WERI-Rb-1 (cell line): ENCODE measurements around the gene SYNE4.

Source experiments
- DNase-seq: peaks from one replicate; pipeline ENCODE4 v3.0.0-alpha.2; 2020
- H3K27ac ChIP-seq: fragments of 250-450 bp; sonication (Bioruptor Pico); 2 replicates; pipeline ENCODE4 v1.5.1; 2020; ENCODE audit warnings: mild to moderate bottlenecking, moderate library complexity
- H3K27me3 ChIP-seq: fragments of 250-450 bp; sonication (Bioruptor Pico); 2 replicates; pipeline ENCODE4 v1.5.1; 2021; ENCODE audit warnings: mild to moderate bottlenecking, low read depth, moderate library complexity; ENCODE audit not compliant: insufficient read depth, severe bottlenecking
- H3K36me3 ChIP-seq: fragments of 250-450 bp; sonication (Bioruptor Pico); 2 replicates; pipeline ENCODE4 v1.5.1; 2020; ENCODE audit warnings: mild to moderate bottlenecking, moderate library complexity
- H3K4me3 ChIP-seq: 2 replicates; pipeline ENCODE4 v1.5.1; 2011; ENCODE audit warnings: low read depth, mild to moderate bottlenecking, control low read depth, low read length
- H3K9me3 ChIP-seq: fragments of 250-450 bp; sonication (Bioruptor Pico); 2 replicates; pipeline ENCODE4 v1.5.1; 2021; ENCODE audit warnings: mild to moderate bottlenecking, moderate library complexity; ENCODE audit not compliant: severe bottlenecking
- CTCF ChIP-seq: IDR thresholded peaks from 2 replicates; pipeline ENCODE4 v1.5.1; 2011; ENCODE audit warnings: low read depth, mild to moderate bottlenecking, control low read depth, inconsistent platforms, low read length

The SYNE4 gene

DNA sequence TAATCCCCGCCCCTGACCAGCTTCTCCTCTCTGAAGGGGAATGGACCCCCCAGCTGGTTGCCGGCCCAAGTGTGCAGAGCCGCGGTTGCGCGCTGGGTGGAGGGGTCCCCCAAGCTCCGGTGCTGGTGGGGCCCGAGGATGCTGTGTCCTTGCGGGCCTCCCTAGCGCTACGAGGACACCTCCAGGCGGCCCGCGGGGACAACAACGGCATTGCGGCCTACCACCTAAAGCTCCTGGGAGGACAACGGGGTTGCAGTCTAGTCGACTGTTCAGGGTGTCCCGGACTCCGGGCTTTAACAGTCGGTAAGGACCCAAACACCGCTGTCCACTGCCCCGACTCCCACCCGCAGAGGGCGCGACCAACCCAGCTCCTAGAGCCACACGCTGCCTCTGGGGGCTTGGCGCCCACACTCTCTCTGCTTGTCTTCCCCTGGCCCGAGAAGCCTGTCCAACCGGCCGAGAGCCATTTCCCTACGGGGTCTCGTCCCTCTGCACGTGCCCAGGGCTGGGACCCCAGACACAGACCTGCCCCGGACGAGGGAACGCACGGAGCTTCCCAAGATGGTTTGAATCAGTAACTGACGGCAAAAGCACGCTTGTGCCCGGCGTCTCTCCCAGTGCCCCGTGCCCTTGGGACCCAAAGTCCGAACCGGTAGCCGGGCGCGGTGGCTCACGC, 14.6 kb downstream of the SYNE4 start:
- peak; percentile 29; the same call in 1 of the 2 replicates for TF ChIP-seq CTCF
- peaks cover 20% of the 10 kb centered on the region for H3K36me3 ChIP-seq
- H3K4me3 ChIP-seq: no peak overlapping the region
- H3K9me3 ChIP-seq: no peaks in the 10 kb centered on the region
- no peaks in the 10 kb centered on the region for H3K27me3 ChIP-seq
- peak overlapping the region; percentile 83; the same call in 1 of the 2 replicates for H3K27ac ChIP-seq
- no peak for DNase-seq

DNA sequence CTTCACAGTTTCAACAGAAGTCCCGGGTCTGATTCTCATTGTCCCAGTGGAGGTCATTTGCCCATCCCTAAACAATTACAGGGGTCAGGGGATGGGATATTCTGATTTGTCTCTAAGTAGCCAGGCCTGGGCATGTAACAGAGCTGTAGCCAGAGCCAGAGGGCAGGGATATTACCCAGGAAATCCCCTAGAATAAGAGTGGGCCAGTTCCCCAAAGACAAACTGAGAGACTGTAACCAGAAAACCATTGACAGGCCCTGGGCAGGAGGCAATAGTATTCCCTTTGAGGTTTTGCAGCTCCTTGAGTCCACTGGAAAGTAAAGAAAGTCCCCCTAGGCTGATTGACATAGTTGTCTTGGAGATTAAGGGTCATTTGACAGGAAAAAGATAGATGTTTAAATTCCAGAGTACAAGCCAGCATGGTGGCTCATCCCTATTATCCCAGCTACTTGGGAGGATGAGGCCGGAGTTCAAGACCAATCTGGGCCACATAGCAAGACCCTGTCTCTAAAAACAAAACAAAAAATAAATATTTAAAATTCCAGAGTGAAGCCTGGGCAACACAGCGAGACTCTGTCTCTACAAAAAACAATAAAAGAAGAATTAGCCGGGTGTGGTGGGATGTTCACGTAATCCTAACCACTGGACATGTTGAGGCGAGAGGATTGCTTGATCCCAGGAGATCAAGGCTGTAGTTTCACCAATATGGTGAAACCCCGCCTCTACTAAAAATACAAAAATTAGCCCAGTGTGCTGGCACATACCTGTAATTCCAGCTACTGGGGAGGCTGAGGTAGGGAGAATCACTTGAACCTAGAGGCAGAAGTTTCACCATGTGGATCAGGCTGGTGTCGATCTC, 15.5 kb downstream of the SYNE4 start:
- Histone ChIP-seq H3K36me3 (peaks cover 13% of the 10 kb centered on the region), H3K9me3 (no peaks in the 10 kb centered on the region), H3K4me3 (no peak overlapping the region), H3K27me3 (no peaks in the 10 kb centered on the region), H3K27ac (no peak overlapping the region)
- no peak for DNase-seq
- no peak for TF ChIP-seq CTCF

DNA sequence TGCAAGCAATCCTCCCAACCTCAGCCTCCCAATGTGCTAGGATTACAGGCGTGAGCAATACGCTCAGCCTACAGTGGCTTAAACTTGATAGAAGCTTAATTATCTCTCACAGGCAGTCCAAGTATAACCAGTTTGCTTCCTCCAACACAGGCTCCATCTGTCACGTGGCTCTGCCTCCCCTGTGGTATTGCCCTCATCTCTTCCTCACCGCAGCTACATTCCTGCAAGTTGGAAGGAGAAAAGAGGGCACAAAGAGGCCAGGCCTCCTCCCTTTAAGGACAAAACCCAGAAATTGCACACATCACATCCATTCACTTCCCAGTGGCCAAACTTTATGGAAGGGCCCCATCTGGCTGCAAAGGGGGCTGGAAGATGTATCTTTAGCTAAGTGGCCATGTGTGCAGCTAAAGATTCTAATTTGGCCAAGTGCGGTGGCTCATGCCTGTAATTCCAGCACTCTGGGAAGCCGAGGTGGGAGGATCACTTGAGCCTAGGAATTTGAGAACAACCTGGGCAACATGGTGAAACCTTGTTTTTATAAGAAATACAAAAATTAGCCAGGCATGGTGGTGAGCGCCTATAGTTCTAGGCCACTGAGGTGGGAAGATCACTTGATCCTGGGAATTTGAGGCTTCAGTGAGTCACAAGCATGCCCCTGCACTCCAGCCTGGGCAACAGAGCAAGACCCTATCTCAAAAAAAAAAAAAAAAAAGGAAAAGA, 16.7 kb downstream of the SYNE4 start:
- peaks cover 3% of the 10 kb centered on the region for H3K36me3 ChIP-seq
- H3K27ac ChIP-seq: peak overlapping the region; percentile 23; the same call in 1 of the 2 replicates
- peak; percentile 70 for DNase-seq
- H3K4me3 ChIP-seq: no peak overlapping the region
- no peaks in the 10 kb centered on the region for H3K9me3 ChIP-seq
- no peaks in the 10 kb centered on the region for H3K27me3 ChIP-seq
- TF ChIP-seq CTCF: no peak

DNA sequence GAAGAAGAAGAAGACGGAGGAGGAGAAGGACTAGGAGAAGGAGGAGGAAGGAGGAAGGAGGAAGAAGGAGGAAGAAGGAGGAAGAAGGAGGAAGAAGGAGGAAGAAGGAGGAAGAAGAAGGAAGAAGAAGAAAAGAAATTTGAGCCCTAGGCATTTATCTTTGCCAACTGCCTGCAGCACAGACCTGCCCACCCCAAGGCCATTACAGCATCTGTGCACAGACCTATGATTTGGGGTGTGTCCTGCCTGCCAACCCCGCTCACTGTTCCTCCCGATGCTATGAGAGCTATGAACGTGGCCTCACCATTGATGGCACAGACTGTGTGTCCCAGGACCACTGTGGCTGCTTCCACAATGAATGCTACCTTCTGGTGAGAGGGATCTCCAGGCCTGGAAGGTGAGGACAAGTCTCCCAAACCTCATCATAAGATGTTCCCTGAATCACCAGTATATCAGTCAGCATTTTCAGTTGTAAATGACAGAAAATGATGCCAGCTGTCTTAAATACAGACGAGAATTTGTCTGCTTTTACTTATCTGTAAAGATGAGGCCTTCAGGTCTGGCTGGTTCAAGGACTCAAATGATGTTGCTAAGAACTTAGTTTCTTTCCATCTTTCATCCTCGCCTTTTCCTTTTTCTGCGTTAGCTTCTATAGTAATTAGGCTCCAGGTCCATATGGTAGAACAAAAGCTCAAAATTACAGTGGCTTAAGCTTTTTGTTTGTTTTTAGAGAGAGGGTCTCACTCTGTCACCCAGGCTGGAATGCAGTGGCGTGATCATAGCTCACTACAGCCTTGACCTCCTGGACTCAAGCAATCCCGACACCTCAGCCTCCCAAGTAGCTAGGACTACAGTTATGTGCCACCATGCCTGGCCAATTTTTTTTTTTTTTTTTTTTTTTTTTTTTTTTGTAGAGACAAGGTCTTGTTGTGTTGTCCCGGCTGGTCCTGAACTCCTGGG, 17.6 kb downstream of the SYNE4 start:
- no peaks in the 10 kb centered on the region for H3K9me3 ChIP-seq
- no peak for TF ChIP-seq CTCF
- H3K4me3 ChIP-seq: no peak overlapping the region
- H3K27me3 ChIP-seq: no peaks in the 10 kb centered on the region
- peak overlapping the region; percentile 43 for H3K27ac ChIP-seq
- no peaks in the 10 kb centered on the region for H3K36me3 ChIP-seq
- no peak for DNase-seq

- no peak for TF ChIP-seq CTCF
- no peak for DNase-seq
- Histone ChIP-seq H3K36me3 (no peaks in the 10 kb centered on the region), H3K4me3 (no peak overlapping the region), H3K27ac (no peak overlapping the region), H3K27me3 (no peaks in the 10 kb centered on the region), H3K9me3 (no peaks in the 10 kb centered on the region)
Measured at GRCh38 chr19:35990156-35990555, 18.5 kb downstream of the SYNE4 start.
